ENCODE data around the gene RAPSN. TPM values are rescaled to one million over a fixed set of nuclear protein-coding genes. Genes with fewer than 3 reads are reported as not detected.
A peak's percentile ranks its signal among the peaks of the same experiment; 100 is the strongest.

The RAPSN gene
- total RNA-seq, 1 donor from 2014 or later = 0.39 TPM

DNA sequence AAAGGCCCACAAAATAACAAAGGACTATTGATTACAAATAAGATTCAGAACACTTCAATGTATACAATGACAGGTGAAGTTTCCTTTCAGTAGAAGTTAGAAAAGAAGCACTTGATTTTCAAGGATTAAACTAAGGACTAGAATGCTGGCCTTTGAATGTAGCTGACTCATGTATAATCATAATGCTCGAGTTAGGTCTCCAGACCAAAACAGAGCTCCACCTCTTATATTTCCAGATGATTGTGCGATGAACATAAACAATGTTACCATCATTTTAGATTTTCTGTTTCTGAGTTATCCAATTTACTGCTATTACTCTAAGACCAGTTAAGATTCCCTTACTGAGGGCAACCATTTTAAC, 40.4 kb upstream of the RAPSN start:
- H3K36me3 Mint-ChIP-seq = peaks cover 24% of the 10 kb centered on the region
- H3K27ac Mint-ChIP-seq = no peak overlapping the region

GRCh38 chr11:47488674-47489394, 39.9 kb upstream of the RAPSN start:
- Mint-ChIP-seq H3K27me3 (no peaks in the 10 kb centered on the region), H3K27ac (no peak overlapping the region), H3K4me3 (no peak overlapping the region), H3K9me3 (no peaks in the 10 kb centered on the region), H3K36me3 (peaks cover 28% of the 10 kb centered on the region), H3K4me1 (ENCODE audit: unreplicated experiment) (no peaks in the 10 kb centered on the region)
- no peak for DNase-seq (ENCODE audit: extremely low spot score, unreplicated experiment)
- TF ChIP-seq CTCF (conservative IDR thresholded peaks at IDR 0.05) = no peak

More for the DNA sequence above, 40.4 kb upstream of the RAPSN start:
- Mint-ChIP-seq H3K4me3 (no peak overlapping the region), H3K27me3 (no peaks in the 10 kb centered on the region), H3K9me3 (no peaks in the 10 kb centered on the region), H3K4me1 (ENCODE audit: unreplicated experiment) (no peaks in the 10 kb centered on the region)
- TF ChIP-seq CTCF (conservative IDR thresholded peaks at IDR 0.05) = no peak
- no peak for DNase-seq (ENCODE audit: extremely low spot score, unreplicated experiment)

GRCh38 chr11:47488111-47488510, 39.2 kb upstream of the RAPSN start:
- peak overlapping the region; percentile 10 for H3K27ac Mint-ChIP-seq
- no peaks in the 10 kb centered on the region for H3K27me3 Mint-ChIP-seq
- H3K4me1 Mint-ChIP-seq (ENCODE audit: unreplicated experiment) = no peaks in the 10 kb centered on the region
- peaks cover 33% of the 10 kb centered on the region for H3K36me3 Mint-ChIP-seq
- no peak for DNase-seq (ENCODE audit: extremely low spot score, unreplicated experiment)
- no peak overlapping the region for H3K4me3 Mint-ChIP-seq
- no peaks in the 10 kb centered on the region for H3K9me3 Mint-ChIP-seq
- TF ChIP-seq CTCF (conservative IDR thresholded peaks at IDR 0.05) = no peak

DNA sequence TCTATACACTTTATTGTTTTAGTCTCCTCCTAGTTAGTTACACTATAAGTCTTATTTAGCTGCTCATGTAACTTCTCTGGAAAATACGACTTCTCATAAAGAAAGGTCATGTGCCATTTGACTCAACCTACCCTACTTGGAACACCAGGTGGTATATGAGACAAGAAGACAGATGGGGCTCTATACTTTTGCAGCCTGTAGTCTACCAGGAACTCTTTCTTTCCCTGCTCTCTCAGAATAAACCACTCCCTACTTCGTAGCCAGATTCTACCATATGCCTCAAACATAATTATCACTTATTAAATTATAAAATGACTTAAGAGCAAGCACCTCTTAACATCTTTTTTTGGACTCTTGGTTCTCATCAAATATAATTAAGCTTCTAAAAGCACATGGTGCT, 38.5 kb upstream of the RAPSN start:
- no peak overlapping the region for H3K4me3 Mint-ChIP-seq
- no peak for TF ChIP-seq CTCF (conservative IDR thresholded peaks at IDR 0.05)
- H3K27me3 Mint-ChIP-seq = no peaks in the 10 kb centered on the region
- H3K27ac Mint-ChIP-seq = no peak overlapping the region
- peaks cover 29% of the 10 kb centered on the region for H3K36me3 Mint-ChIP-seq
- H3K9me3 Mint-ChIP-seq = no peaks in the 10 kb centered on the region
- H3K4me1 Mint-ChIP-seq (ENCODE audit: unreplicated experiment) = no peaks in the 10 kb centered on the region
- no peak for DNase-seq (ENCODE audit: extremely low spot score, unreplicated experiment)

- no peak for TF ChIP-seq CTCF (conservative IDR thresholded peaks at IDR 0.05)
- Mint-ChIP-seq H3K27ac (no peak overlapping the region), H3K4me3 (no peak overlapping the region), H3K4me1 (ENCODE audit: unreplicated experiment) (no peaks in the 10 kb centered on the region), H3K27me3 (no peaks in the 10 kb centered on the region), H3K36me3 (peaks cover 33% of the 10 kb centered on the region), H3K9me3 (no peaks in the 10 kb centered on the region)
- no peak for DNase-seq (ENCODE audit: extremely low spot score, unreplicated experiment)
Measured at GRCh38 chr11:47485107-47485506, 36.2 kb upstream of the RAPSN start.
